Stimulated activated CD4-positive, alpha-beta T cell treated with anti-CD3 and anti-CD28 coated beads, TNF-alpha, amount 100 ng/mL, for 24 hours (primary cell): ENCODE data around the gene TAS2R41.

Experiments used
- DNase-seq, 3 experiments: peaks; one replicate each; pipeline ENCODE4 v3.0.0-alpha.2; 2020; ENCODE audit warnings: low read depth in 3 of 3

Gene TAS2R41, protein sequence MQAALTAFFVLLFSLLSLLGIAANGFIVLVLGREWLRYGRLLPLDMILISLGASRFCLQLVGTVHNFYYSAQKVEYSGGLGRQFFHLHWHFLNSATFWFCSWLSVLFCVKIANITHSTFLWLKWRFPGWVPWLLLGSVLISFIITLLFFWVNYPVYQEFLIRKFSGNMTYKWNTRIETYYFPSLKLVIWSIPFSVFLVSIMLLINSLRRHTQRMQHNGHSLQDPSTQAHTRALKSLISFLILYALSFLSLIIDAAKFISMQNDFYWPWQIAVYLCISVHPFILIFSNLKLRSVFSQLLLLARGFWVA

DNA sequence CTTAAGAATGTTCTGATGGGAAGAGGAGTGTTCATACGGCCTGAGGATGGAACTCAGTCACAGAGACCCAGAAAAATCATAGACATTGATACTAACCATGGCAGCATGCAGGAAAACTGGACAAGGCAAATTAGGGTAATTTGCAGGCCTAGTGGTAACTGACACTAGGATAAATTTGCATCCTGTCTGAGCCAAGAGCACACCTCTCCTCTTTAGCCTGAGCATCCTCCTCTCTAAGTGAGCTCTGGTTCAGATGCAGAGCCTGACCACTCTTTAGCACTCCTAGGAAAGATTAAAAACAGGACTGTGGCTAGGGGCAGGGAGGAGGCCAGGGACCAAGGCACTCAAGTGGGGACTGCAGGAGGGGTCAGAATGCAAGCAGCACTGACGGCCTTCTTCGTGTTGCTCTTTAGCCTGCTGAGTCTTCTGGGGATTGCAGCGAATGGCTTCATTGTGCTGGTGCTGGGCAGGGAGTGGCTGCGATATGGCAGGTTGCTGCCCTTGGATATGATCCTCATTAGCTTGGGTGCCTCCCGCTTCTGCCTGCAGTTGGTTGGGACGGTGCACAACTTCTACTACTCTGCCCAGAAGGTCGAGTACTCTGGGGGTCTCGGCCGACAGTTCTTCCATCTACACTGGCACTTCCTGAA lies at the start of gene TAS2R41:
TSS of gene TAS2R41 (plus strand) at position 373 of the 650 bp plus-strand sequence. CDS start at position 373, 0 bp downstream.
- no peak for DNase-seq

DNA sequence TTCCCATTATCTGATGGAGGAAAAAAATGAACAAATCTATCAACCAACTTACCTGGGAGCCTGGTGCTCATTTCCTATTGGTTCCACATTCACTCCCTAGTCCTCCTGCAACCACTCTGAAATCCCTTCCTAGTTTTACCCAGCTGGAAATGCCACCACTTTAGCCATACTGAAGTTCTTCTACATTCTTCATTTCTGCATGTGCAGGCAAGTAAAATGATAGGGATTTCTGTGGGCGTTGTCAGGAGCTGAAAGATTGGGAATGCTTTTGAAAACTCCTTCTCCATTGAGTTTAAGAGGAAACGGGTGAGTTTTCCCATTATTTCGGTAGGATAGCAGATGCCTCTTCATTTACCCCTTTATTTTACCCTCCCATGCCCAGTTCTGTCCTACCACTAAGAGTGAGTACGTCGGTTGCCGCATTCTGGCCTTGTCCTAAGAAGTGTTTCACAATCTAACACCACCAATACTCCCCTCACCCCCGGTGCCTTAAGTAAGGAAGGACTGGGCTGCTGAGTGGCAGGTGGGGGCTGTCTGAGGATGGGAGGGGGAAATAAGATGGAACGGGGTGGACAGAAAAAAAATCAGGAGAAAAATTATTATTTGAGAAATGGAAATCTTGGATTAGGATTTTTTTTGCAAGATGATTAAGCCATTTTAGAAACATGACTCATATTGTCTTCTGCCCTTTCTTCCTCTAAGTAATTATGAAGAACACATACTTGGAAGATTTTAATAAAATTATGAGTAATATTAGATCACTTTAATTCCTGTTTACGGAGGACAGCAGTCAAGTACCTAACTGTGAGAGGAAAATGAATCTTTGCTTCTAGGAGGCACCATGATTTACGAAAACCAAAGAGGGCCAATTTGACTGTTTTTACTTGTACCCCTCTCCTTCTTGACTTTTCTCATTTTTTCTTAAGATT lies 47.6 kb upstream of the TAS2R41 start:
- DNase-seq: no peak

DNA sequence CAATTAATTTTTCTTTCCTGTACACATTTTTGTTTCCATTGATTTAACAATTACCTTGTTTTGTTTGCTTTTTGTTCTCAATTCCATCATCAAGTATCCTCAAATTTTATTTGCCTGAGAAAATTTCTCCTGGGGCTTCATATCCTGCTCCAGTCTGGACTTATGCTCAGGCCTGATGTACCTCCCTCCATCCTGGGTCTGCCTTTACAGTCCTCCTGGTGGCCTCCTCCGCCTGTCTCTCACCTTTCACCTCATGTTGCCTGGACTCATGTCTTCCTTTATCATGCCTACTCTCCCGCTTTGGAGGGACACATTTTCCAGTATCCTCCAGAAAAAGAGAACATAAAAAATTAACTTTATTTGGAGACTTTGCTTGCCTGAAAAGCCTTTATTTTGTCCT lies 46.6 kb upstream of the TAS2R41 start:
- no peak for DNase-seq

DNA sequence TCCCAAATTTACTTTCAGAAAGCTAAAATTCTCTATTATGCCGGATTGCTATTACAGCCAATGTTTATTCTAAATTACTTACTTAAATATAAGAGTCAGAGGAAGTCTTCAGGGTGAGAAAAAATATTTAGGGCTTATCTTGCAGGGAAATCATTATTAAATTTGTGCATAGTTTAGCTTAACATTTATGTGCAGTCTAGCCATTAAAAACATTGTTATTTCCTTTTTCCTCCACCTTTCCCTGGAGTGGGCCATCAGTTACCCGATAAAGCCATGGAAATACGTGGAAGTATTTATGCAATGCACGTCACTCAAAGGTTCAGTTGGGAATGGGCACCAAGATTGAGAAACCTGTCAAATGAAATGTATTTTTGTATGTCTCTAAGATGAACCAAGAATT lies 43.9 kb upstream of the TAS2R41 start:
- no peak for DNase-seq

DNA sequence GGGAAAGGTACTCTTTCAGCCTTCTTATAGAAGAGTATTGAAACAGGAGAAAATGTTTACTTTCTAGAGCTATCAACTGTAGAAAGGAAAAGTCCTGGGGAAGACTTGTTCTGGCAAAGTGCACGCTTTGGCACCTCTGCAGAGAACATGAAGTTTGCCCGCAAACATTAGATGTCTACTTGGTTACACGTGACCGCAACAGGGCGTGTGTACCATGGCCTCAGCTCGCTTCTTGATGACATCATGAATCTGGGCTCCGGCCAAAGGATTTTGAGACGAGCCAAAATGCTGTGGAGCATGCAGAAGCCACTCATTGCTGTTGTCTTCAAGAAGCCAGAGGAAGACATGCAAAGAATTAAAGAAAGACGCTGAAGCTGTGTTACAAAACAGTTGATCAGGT lies 43.0 kb upstream of the TAS2R41 start:
- no peak for DNase-seq

DNA sequence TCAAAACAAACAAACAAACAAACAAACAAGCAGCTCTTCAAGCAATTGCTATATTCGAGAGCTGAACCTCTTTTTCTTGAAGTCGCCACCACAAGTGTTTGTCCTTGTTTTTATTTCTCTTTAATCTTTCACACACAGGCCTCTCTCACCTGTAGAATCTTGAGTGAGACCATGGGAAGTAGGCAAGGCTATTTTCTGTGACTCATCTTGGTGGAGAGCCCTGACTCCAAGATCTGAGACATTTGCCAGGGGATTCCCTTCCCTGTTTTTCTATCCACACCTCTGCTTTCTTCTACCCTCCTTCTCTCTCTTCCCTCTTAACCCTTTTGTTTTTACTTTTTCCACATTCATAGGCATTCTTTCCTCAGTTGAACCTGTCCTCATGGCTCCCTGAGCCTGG lies 42.4 kb upstream of the TAS2R41 start:
- no peak for DNase-seq

DNA sequence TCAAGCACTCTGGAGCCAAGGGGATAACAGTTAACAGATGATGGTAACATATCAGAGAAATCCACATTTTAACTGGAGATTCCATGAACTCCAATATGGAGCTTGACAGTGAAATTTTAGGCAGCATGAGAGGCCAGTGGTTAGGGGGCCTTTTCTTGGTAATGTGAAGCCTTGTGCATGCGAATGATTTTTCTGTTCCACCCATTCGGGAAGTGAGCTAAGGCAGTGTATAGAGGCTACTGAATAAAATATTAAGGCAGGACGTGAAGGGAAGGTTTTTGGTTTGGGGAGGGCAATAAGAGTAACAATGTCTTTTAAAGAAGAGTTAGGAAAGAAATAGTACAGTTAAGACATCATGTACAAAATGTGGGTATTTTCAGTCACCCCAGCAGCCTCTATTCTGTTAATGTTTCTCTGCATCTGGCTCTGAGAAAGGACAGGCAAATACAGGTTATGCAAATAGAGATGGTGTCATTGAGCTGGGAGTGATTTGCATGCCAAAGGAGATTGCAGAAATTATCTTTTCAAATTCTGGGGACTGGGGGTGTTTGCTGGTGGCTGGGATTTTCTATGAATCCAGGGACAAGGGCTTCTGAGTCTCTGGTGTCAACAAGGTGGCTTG lies 41.2 kb upstream of the TAS2R41 start:
- no peak for DNase-seq

DNA sequence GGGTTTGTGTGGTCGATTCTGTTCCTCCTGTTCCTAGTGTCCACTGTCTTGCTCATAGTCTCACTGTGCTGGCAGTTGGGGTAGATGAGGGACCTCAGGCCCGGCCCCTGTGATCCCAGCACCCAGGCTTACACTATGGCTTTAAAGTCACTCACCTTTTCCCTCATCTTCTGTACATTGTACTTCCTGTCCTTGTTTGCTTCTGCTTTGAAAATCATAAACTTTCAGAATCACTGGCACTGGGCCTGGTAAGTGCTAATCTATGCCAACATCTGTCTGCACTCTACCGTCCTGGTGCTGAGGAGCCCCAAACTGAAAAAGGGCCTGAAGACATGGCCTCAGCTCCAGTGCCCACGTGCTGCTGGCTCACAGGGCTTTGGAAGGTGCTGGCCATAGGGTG lies 40.1 kb upstream of the TAS2R41 start:
- no peak for DNase-seq

DNA sequence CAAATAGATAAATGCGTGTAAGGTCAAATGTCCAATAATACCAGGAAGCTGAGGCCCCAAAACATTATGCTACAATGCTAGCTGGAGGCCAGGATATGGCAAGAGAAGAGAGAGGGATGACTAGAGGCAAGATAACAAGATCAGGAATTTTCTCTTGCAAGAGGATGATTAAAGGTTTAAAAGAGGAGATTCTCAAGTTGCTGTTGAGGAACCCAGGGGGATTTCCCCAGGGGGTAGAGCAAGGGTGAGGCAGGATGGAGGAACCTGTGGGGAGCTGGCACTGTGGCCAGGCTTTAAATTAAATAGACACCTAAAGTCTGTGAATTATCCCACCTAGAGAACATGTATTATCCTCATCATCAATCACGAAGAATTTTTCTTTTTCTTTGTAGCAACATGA lies 37.8 kb upstream of the TAS2R41 start:
- no peak for DNase-seq

DNA sequence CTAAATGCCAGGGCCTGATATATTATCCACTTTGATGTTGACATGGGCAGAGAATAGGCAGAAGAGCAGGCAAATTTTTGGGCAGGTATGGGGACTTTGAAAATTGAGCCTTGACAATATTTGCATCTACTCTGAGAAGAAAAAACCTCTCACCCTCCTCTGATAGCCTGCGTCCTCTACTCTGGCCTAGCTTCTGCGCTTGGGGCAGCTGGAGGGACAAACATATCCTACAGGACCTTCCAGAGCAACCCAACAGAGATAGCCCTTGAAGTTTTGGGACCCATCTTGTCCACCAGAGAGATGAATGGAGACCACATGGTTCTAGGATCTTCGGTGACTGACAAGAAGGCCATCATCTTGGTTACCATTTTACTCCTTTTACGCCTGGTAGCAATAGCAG lies 34.5 kb upstream of the TAS2R41 start, which contains the start of gene TAS2R60:
TSS of gene TAS2R60 (plus strand) at position 301 of the 400 bp plus-strand sequence. CDS start at position 301, 0 bp downstream.
- DNase-seq: no peak

DNA sequence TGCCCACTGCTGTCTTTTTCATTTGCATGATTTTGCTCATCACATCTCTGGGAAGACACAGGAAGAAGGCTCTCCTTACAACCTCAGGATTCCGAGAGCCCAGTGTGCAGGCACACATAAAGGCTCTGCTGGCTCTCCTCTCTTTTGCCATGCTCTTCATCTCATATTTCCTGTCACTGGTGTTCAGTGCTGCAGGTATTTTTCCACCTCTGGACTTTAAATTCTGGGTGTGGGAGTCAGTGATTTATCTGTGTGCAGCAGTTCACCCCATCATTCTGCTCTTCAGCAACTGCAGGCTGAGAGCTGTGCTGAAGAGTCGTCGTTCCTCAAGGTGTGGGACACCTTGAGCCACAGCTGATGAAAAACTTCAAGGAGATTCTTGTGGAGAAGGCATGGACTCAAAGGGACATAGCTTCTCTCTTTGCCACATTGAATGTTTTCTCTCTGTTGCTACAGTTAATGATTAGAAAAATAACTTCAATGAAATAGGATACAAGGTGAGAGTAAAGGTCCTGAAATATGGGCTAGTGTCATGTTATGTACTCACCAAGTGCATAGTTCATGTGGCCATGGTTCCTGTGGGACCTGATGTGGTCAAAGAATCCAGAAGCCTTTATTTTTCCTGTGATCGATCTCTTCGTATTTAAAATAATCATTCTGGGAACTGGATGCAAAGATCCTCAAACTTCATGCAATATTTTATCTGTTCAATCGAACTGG lies 33.5 kb upstream of the TAS2R41 start:
- no peak for DNase-seq

DNA sequence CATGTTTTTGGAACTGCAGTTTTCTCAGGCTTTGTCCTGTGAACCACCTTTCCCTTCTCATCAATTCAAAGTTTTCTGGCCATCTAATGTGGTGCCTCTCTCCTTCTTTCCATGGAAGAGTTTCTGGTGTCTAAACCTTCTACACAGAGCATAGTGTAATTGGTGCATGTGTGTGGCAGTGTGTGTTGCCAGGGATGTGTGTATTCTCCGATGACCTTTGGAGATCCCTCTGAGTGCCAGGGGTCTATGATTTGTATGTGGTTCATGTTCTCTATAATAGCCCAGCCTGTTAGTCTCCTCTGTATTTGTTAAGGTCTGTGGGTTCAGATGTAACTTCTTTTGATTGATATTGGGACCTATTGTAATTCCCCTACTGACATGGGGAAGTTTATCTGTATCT lies 32.9 kb upstream of the TAS2R41 start:
- no peak for DNase-seq

DNA sequence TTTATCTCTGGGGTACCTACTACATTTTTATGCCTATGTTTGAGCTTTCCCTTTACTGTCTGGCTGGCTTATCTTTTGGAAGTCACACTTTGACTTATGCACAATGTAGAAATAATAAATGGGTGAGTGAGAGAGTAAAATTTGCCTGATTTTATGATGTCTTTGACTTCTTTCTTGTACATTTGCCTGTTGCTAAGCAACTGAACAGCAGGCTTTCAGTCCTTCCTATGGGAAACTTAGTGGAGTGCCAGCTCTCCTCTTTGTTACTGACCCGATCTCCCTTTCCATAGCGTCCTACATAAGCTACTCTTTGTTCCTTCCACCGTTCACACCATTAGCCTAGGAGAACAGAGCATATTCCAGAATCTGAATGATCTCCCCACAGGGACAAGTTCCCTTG lies 30.2 kb upstream of the TAS2R41 start:
- no peak for DNase-seq

DNA sequence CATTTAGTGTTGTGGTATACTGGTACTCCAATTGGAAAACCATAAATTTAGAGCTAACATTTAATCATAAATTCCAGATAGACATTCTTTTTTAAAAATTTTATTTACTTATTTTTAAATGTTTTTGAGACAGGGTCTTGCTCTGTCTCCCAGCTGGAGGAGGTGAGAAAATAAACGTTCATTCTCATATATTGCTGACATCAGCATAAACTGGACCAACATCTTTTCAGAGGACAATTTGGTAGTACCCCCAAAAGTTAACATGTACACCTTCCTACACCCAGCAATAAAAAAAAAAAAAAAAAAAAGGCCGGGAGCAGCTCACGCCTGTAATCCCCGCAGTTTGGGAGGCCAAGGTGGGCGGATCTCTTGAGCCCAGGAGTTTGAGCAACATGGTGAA lies 29.2 kb upstream of the TAS2R41 start:
- no peak for DNase-seq

DNA sequence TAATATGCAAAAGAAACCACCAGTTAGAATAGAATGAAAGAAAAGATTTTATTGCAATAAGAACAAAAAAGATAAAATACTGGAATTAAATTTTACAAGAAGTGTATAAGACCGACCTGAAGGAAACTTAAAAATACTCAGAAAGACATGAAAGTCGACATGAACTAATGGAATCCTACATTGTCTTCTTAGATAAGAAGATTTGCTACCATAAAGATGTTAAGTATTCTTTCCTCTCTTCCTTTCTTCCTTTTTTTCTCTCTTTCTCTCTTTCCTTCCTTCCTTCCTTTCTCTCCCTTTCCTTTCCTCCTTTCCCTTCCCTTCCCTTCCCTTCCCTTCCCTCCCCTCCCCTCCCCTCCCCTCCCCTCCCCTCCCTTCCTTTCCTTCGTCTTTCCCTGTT lies 27.9 kb upstream of the TAS2R41 start:
- DNase-seq: no peak

DNA sequence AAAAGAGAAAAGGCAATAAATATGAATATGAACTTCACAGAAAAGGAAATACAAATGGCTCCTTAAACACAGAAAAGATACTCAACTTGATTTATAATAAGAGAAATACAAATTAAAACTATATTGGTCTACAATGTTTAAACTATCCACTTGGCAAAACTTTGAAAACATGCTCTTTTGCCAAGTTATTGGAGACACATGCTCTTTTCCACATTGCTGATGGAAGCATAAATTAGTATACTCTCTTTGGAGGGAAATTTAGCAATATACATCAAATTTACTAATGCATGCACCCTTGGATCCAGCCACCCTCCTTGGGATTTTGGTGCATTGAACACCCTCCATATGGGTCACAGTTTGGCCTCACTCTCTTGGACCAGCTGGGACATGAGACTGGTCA lies 26.6 kb upstream of the TAS2R41 start:
- DNase-seq: no peak

DNA sequence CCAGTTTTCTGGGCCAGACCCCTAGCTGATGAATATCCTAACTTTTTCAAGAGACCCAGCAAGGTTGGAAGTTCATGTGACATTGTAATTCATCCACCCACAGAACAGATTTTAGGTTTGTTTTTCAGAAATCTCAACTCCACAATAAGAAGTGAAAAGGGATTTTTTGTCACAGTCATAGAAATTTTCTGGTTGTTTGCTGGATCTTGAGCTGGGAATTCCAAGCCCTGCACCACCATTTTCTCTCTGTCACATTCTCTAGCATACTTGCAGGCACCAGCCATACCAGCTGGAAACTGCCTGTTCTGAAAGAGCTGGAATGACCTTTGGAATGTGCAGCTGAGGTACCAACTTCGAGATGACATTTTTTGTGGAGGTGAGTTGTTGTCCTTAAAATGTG lies 25.9 kb upstream of the TAS2R41 start:
- no peak for DNase-seq

DNA sequence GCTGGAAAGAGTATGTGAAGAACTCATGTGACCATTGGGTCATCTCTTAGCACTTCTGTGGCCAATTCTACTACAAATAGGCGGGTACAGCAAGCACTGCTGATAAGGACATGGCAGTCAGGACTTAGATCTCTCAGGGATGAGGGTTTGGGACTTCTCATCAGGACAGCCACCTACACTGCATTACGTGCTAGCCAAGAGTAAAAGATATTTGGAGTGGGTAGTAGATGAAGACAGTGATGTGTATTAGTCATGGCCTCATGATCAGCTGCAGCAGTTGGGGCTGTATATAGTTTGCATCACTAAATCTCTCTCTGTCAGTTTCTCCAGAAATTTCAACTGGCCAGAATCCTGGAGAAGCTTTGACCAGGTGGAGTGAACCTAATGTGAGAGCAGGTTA lies 25.2 kb upstream of the TAS2R41 start:
- DNase-seq: no peak

DNA sequence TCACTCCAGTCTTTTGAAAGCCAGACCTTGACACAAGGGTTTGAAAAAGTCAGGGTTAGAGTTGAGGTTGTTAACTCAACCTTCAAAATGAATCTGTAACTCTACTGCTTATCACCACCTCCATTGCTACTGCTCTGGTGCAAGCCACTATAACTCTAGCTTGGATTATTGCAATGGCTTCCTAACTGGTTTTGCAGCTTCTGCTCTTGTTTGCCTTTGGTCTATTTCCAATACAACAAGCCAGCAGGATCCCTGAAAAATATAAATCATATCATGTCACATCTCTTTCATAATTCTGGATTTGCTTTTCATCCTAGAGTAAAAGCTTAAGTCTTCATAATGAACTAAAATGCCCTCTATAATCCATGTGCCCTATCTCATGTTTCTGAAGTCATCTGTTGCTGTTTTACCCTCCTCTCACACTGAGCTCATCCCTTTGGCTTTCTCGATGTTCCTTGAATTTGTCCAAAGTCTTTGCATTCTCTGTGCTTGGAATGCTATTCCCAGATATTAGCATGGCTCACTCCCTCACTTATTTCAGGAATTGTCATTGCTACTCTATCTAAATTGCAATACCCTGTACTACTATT lies 23.5 kb upstream of the TAS2R41 start:
- DNase-seq: no peak

DNA sequence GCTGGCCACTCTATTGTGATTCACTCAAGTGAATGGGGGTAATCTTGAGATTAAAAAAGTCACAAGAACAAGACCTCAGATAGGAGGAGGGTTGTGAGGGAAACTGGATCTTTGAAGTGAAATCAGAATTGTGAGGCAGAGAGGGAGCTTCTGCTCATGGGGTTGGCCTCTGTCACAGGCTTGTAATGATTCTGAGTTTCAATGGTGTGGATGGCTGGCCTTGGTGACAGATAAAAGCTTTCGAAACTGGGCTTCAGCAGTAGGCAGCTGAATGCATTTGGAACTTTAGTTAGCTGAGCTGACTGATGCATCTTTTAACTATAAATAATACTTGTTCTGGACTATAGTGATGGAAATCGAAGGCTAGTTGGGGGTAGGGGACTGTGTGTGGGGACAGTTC lies 22.2 kb upstream of the TAS2R41 start:
- DNase-seq: no peak

DNA sequence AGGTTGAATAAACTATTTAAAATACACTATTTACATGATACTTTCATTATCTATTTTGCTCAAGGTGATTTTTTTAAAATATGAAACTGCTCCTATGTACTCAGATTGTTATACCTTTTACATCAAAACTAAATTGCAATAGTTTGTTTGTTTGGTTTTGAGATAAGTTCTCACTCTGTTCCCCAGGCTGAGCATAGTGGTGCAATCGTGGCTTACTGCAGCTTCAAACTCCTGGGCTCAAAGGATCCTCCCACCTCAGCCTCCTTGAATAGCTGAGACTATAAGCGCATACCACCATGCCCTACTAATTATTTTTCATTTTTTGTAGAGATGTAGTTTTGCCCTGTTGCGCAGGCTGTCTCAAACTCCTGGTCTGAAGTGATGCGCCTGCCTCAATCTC lies 21.7 kb upstream of the TAS2R41 start:
- no peak for DNase-seq
